GM21529 (cell line): ENCODE results near the gene ELOVL7.
"Not testable (repeated sequence)": the region's sequence is repeated elsewhere in the genome, so short reads cannot be mapped to it uniquely, and the experiment has no call there.

Experiments used
- ATAC-seq: cut with Tn5 transposase; IDR thresholded peaks from one replicate; pipeline ENCODE4 v1.9.1; 2021; ENCODE audit not compliant: unreplicated experiment

ELOVL7 gene

DNA sequence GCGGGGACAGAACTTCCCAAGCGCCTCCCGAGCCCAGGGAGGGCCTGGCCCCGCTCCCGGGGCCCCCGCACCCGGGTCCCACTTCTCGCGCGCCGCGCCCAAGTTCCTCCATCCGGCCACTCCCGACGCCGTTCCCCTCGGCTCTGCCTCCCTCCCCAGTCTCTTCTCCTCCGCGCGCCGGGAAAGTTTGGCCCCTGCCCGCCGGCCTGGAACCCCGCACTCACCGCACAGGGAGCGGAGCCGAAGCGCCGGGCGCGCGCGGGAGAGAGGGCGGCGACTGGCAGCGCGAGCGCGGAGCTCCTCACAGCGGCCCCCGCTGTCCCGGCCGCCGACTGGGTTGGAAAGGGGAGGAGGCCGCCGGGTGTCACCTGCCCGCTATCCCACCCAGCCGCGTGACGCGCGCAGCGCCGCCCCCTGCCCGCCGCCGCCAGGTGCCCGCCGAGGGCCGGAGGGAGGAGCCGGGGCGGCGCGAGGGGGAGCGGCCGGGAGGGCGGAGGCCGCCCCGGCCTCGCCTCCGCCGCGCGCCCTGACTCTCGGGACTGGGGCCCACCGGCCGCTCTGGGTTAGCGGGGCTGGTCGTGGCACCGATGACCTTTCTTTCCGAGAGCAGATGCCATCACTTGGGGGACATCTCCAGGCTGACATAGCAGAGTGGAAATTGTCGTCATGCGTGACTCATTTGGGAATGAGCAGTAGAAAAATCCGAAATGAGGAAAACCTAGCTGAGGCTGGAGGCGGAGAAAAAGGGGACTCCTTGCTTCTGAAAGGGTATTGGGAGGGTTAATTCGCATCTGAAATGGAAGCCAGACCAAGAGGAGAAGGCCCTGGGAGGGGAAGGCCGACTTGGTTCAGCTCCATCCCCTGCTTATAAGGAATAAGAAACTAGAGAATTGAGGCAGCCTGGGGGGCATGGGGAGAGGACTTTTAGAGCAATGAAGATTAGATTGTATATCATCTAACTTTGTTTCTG lies at the start of gene ELOVL7:
ELOVL7 (minus strand) TSS at position 334 of the 970 bp plus-strand sequence. CDS start 56,872 bp downstream, outside the sequence.
- peak; percentile 92 for ATAC-seq

DNA sequence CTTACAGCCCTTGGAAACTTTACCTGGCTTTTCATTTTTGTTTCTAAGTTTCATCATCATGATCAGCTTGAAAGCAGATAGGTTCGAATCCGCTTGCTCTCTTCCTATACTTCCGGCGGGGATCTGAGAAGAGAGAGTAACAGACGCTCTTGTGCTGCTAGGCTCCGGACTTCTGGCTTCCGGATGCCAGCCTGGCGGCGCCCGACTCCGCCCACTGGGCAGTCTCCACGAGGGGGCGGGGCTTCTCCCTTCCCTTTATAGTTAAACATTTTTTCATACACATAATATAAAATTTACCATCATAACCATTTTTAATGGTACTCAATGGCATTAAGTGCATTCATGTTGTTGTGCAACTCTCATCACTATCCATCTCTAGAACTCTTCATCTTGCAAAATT lies 49.5 kb upstream of the ELOVL7 start:
- no peak for ATAC-seq

DNA sequence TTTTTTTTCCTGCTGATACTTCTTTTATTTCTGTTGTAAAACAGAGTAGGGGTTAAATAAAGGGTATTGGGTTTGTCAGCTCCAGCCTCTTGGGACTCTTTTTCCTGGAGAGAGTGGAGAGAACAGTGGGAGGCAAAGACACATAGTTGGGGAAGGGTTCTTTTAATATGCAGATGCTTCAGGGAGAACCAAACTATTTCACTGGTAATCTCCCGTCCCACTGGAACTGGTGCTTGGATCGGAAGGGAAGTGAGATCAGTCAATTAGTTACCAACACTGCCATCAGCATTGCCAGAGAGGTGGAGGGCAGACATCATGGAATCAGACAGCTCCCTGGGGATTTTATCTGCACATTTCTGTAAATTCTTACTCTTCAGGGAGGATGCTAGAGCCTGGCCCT lies 47.6 kb upstream of the ELOVL7 start:
- no peak for ATAC-seq

DNA sequence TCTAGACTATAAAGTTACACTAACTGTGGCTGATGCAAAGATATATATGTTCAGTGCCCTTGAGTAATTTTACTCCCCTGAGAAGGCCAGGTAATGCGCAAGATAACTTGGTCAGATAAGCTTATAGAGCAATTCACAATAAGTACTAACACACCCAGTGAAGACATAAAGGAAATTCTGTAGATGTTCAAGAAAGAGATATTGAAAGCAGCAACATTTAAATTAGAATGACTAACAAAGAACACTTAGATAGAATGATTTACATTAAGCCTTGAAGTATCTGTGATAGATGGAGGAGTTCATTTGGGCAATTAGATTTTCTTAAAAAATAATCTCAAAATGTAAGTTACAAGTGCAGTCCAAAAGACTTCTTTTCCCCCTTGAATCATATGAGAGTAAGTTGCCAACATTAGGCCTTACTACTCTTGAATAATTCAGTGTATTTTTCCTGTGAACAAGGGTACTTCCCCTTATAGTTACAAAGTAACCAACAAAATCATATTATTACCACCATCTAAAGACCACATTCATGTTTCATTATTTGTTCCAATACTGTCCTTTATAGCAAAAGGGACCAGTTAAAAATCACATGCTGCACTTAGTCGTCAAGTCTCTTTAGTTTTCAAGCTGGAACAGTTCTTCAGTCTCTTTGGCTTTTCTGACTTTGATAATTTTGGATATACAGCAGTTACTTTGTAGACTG lies 44.4 kb upstream of the ELOVL7 start:
- no peak for ATAC-seq

DNA sequence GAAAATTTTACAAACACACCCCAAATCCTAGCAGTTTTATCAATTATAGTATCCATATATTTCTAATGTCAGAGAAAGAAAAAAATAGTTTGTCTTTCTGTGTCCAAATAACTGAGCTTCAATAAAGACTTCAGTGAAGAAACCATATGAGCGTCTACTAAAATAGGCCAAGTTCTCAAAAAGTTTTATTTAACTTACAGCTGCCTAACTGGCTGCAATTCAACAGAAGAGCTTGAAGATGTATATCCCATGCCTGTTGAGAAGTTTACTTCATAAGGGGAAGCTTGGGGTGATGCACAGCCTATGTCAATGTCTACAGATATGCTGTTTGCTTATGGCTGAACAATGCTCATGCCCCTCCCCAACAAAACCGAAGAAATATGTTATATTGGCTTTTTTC lies 43.7 kb upstream of the ELOVL7 start:
- no peak for ATAC-seq

DNA sequence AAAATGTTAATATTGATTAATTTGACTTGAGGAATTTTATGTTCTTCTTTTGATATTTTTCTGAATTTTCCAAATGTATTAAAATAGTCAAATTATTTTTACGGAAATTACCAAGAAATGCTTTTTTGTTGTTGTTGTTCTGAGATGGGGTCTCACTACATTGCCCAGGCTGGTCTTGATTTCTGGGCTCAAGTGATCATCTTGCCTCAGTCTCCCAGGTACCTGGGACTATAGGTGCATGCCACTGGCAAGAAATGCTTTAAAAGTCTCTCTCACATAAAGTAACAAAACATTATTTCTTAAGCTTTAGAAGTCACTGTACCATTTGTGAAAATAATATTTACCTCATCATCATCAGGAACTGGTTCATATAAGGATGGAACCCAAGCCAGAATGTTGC lies 43.0 kb upstream of the ELOVL7 start:
- no peak for ATAC-seq

DNA sequence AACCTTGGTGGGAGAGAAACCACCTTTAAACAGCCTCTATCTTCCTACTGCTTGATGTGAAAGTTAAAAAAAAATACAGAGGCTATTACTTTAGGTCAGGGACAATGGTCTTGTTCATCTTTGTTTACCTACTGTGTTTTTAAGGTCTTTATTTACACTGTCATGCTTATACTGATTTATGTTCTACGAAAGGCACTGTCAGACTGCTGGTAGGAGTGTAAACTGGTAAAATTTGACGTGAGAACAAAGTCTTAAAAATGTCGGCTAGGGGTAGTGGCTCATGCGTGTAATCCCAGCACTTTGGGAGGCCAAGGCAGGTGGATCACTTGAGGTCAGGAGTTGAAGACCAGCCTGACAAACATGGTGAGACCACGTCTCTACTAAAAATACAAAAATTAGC lies 42.1 kb upstream of the ELOVL7 start:
- no peak for ATAC-seq

DNA sequence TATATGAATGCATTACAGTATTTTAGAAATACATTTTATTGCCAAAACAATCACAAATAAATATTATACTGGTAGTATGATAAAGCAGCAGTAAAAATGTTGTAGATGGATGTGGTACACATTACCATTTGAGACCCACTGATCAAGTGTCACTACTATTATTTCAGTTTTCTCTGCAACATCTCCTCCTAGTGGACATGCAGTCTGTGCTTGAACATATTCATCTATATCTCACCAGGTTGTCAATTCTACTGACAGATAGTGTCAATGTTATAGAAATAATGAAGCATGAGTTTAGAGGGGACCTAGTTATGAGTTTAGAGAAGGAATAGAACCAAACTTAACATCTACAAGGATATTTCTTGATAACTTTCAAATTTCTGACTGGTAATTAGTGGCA lies 39.2 kb upstream of the ELOVL7 start:
- ATAC-seq: no peak

DNA sequence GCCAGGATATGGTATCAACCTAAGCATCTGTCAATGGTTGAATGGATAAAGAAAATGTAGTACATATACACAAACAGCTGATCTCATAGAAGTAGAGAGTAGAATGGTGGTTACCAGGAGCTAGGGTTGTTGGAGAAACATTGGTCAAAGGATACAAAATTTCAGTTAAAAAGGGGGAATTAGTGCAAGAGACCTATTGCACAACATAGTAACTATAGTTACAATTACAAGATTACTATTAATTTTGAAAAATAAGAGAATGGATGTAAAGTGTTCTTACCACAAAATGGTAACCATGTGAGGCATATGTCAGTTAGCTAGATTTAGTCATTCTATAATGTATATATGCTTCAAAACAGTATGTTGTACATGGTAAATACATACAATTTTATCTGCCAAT lies 28.8 kb upstream of the ELOVL7 start:
- no peak for ATAC-seq

DNA sequence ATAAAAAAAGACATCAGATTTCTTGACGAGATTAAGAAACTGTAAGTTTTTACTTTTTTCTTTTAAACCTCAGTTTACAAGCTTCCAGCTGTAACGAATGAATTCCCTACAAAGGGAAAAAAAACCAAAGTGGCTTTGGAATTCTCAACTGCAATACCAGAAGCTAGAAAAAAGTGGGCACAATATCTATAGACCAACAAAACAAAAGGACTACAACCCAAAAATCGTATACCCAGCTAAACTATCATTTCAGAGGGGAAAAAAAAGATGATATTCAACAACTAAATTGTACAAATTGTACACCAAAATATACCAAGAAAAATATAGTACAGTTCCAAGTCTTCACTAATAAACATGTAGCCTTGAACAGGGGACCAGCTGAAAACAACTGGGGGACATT lies 26.8 kb upstream of the ELOVL7 start:
- no peak for ATAC-seq

DNA sequence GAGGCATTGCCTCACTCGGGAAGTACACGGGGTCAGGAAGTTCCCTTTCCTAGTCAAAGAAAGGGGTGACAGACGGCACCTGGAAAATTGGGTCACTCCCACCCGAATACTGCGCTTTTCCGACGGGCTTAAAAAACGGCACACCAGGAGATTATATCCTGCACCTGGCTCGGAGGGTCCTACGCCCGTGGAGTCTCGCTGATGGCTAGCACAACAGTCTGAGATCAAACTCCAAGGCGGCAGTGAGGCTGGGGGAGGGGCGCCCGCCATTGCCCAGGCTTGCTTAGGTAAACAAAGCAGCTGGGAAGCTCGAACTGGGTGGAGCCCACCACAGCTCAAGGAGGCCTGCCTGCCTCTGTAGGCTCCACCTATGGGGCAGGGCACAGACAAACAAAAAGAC lies 16.5 kb upstream of the ELOVL7 start:
- ATAC-seq: not testable (repeated sequence)

DNA sequence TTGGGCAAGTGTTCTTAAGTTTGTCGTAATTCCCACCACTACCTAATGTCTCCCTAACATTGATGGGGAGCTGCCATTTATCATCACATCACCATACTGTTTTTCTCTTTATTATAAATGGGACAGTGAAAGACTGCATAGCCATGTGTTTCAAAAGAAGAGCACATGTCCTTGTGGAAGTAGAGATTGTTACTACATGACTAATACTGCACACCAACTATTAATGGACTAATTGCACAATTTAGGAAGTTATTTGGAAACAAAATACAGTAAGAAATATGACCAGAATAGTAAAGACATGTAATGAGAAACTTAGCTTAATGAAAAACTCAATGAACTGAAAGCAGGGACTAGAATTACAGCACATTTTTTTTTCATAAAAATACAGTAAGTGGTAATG lies 12.0 kb upstream of the ELOVL7 start:
- no peak for ATAC-seq

DNA sequence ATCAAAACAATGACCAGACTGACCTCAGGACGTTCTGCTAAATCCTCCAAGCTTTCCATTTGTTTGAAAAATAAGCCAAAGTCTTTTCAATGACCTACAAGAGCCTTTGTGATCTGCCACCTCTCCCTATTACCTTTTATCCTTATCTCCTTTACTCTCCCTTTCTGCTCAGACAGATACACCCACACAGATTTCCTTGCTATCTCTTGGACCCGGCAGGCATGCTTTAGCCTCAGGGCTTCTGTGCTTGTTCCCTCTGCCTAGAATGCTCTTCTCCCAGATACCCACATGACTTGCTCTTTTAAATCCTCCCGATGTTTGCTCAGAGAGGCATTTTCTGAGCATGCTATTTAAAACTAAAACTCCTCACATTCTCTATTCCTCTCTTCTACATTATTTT lies 8.9 kb upstream of the ELOVL7 start:
- ATAC-seq: no peak

DNA sequence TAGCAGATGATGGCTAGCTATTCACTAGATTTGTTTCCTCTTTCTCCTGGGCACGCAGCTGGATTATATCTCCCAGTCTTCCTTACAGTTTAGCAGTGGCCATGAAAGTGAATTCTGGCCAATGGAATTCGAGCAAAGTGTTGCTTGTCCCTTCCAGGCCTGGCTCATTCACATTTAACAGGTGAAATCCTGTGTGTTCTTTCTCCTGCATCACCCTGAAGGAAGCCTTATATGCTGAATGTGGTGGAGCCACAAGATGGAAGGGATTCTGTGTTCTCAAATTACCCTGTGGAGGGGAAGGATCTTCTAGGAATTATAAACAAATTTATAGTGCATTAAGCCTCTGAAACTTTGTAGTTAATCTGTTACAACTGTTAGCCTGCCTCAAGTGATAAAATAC lies 8.2 kb upstream of the ELOVL7 start:
- ATAC-seq: no peak

DNA sequence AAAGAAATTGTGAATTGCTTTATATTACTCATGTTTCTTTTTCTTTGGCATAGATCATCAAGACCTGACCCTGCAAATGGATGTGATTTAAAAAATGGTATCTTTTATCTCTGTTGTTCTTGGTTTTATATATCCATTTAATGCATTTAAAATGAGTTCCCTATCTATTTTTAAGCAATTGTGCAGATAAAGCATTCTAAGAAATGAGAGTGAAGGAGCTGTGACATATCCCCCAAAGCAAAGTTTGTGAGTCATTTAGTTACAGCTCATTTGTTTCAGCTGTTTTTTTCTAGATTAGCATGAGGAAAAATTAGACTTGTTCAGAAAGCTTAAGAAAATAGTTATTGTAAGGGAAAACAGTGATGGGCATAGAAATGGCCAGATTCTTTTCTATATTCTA lies 7.6 kb upstream of the ELOVL7 start:
- ATAC-seq: no peak

DNA sequence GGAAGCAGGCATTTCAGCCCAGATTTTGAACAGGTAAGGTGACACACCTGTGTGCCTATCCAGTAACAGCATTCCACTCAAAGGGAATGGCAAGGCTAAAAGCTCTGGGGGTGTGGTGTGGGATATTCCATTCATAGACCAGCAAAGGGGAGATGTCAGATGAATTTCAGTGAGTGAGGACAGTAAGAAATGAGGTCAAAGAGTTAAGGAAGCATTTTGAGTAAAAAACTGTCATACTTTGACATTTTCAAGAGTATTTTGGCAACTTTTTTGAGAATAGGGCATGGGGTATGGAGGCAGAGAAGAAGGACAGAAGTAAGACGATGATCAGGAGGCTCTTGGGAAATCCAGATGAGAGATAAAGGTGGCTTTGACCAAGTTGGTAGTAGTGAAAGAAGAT lies 2.2 kb upstream of the ELOVL7 start:
- ATAC-seq: no peak

DNA sequence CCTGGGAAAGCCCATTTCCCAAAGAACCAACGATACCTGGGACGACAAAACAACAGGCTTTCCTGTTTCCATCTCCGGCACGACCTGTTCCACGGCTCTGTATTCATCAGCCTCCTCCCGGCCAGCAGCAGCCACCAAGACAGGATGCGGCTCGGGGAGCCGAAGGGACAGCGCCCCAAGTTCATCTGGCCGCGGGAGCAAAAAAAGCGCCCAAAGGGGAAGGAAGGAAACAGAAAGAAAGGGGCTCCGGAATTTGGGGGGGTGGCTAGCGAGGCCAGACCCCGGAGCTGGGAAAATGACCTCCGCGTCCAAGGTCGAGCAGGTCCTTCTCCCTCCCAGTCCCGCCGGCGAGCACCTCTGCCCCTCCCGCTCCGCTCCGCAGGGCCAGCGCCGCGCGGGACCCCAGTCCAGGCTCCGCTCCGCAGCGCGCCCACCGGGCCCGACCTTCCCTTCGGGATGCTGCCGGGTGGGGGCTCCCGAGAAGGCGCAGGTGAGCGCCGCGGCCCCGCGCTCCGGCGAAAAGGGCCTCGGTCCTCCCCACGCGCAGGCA lies 608 bp downstream of the ELOVL7 start:
- peak; percentile 32 for ATAC-seq

DNA sequence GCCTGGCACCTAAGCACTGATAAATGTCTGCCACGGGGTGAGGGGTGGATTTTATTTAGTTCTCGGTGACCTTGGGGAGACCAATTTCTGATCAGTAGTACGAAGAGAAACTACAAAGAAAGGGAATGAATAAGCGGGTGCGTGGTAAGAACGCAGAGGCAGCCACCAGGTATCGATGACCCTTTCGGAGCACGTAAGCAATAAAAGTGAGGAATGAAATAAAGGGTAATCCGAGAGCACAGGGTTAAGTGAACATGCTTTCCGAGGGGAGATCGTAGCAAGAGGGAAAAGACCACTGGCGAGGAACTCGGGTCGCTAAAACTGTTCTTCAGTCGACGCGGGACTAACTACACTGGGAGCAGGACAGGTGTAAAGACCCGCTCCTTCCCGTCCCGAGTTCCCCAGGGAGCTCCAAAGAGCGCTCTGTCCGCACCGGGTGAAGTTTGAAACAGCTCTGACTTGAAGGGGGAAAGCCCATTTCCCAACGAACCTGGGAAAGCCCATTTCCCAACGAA lies 1.1 kb downstream of the ELOVL7 start:
- no peak for ATAC-seq

DNA sequence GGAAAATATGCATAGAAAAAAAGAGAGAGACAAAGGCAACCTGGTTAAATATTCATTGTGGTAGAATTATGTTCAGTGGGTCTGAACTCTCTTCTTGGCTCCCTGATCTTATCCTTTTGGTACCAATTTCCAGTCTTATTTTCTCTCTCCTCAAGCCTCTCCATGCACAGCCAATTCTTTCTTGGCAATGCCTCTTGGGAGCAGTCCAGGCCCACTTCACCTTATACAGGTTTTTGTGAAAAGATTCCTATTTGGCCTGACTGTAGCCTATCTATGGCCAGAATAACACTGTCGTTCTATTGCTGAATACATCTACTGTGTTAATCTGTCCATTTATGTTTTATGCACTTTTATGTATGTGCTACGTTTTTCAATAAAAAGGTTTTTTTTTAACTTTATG lies 2.7 kb downstream of the ELOVL7 start:
- ATAC-seq: no peak

DNA sequence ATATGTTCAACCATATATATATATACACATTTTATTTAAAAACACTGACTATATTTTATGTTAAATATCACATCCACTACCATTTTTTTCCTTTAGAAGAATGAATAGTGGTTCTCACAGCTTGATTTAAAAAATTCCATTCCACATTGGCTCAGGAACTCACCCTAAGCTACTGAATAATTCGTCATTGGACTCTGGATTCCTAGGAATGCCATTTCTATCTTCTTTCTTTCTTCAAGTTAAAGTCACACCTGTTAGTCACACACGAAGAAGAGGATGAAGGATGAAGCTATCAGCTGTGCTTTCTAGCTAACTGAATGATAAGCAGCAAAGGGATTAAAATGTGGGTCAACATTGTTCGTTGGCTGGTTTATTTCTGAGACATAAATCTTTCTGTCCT lies 7.9 kb downstream of the ELOVL7 start:
- ATAC-seq: no peak

DNA sequence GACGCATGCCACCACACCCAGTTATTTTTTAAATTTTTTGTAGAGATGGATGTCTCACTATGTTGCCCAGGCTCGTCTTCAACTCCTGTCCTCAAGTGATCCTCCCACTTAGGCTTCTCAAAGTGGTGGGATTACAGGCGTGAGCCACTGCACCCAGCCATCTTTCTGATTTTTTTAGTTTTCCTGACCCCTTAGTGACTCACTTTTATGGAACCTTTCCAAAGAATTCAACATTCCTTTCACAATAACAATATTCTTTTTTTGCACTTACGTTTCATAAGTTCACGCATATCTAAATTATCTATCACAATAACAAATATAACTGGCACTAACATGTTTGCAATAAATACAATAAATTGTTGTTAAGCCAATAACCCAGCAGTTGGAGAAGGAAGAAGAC lies 8.5 kb downstream of the ELOVL7 start:
- no peak for ATAC-seq

DNA sequence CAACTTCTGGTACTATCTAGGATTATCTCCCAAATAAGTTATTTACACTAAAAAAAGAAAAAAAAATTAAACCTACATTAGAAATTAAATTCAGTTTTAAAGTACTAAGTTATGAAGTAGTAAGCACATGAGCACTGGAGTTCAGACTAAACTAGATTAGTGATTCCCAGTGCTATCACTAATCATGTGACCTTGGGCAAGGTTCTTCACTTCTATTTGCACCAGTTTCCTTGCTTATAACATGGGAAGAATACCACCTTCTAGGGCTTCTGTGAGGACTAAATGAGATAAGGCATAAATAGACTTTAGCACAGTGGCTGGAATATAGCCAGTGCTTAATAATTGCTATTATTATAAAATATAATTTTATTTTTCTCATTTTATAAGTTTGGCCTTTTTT lies 10.5 kb downstream of the ELOVL7 start:
- no peak for ATAC-seq
